Ammon's horn (tissue), 1 donor: Measurements from ENCODE around the gene DCC.

Experiments
- DNase-seq: peaks from one replicate; pipeline ENCODE4 v3.0.0-alpha.2; 2016; ENCODE audit warnings: low spot score

The DCC gene

DNA sequence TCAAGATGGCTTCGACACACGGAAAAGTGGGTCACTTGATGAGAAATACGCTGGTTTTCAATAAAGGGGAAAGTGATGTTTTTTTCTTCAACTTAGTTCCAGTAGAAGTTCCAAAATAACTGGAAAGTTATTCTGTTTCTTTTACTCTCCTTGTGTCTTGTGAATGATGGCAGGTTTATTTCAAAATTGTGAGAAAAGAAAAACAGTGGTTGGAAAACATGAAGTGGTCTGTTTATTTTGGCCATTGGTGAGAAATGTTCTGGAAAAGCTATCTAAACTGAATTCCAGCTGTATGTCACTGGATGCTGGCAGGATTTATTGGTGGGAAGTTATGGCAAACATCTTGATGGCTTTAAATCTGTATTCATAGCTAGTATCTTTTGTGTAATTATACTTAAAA lies 484.1 kb downstream of the DCC start:
- DNase-seq, result no peak

DNA sequence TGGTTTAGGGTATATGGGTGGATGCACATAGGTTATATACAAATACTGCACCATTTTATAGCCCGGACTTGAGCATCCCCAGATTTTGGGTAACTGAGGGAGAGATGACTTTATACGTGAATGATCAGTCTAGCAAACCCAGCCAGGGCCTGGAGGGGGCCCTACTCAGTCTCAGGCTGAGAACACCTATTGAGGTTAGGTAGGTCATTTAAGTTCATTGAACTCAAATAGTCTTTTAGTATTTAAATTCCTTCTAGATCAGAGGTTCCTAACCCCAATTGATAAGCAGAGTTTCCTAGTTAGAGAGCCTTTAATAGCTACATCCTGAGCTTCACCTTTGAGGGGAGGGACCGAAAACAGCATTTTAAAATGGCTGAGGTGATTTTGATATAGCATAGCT lies 487.0 kb downstream of the DCC start:
- no peak for DNase-seq

DNA sequence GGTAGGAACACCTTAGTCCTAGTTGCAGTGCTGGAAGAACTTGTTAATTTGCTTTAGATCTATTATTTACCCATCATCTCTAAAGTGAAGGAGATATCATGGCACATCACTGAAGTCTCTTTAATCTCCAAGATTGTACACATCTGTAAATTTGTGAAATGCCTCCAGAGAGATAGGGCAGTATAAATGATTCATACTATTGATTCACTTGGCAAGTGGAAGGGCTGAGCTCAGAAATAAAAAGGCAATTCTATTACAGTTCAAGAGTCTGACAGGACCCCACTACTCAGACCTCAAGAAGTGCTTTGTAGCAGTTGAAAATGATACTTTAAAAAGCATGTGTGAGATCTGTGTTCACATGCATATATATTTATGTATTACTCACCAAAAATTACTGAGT lies 489.3 kb downstream of the DCC start:
- DNase-seq, result no peak

DNA sequence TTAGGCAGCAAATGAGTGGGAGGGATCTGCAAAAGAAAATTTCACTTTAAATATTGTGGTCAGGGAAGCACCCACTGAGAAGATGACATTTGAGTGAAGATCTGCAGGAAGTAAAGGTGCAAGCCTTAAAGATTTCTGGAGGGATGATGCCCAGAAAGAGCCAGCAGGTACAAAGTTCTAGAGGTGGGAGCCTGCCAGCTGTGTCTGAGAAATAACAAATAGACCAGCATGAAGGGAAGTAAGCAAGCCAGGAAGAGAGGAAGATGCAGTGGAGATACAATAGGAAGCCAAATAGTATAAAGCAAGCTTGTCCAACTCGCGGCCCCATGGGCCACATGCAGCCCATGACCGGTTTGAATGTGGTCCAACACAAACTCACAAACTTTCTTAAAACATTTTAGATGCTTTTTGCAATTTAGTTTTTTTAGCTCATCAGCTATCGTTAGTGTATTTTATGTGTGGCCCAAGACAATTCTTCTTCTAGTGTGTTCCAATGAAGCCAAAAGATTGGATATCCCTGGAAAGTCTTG lies 489.9 kb downstream of the DCC start:
- no peak for DNase-seq

DNA sequence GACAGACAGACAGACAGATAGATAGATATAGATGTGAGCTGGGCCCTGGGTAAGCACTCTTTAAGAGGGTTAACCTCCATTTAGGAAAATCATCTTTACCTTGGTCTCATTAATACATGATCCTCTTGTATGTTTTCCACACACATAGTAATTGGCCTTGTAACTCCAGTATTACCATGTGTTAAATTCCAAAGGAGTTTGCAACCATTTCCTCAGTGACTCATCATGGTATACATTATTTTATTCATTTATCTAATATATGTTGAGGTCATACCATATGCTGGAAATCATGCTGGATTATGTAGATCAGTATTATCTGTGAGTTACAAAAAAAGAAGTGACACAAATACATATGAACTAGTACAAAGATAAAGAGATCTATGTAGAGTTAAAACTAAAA lies 504.3 kb downstream of the DCC start:
- no peak for DNase-seq

DNA sequence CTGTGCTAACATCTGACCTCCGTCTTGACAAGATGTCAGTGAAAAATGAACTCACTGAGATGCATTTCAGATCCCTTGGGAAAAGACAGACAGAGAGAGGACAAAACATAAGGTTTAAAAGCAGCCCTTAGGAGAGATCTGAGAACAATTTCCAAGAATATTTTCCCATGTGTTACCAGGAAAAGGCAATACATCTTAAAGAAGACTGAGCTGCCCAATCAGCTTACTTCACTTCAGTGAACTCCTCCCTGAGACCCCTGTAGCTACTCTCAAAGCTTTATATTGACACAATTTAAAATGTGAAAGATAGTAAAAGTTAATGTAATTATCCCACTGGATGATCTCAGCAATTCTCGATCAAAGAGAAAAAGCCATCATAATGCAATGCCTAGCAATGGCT lies 505.0 kb downstream of the DCC start:
- no peak for DNase-seq

DNA sequence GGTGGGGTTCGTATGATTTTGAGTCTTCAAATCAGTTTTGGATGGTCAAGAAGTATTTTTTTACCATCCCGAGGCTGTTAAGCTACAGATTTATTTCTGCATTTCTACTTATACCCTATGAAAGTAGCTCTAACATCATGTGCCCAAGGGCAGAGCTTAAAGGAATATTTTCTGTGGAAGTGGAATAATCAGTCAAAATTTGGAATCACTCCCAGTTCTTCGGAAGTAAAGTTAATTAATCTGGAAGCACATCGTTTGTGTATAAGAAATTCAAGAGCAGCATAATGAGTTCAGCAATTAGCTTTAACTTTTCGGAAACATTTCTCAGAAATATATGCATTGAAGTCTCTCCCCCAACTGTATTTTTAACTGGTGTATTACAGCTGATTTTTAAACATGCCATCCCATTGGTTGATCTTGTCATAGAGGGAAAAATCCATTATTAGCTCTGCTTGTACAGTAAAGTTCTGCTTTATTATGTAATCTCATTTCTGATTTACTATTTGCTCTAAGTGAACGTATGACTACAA lies 510.1 kb downstream of the DCC start:
- no peak for DNase-seq

DNA sequence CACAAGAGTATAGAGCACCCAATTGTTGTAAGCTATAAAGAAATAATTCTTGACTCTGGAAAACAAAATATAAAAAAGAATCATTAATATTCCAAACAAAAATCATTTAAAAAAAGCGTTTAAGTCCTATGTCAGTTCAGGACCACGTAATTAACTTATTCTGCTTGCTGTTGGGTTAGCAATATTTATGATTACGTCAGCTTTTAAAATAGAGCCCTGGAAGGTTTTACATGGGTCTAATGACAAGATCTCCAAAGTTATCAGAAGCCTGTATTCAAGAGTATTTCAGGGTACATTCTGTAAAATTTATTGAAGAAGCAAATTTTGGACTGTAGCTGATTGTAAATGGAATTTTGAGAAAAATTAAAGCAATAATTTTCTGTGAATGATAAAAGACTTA lies 521.6 kb downstream of the DCC start:
- DNase-seq, result no peak

DNA sequence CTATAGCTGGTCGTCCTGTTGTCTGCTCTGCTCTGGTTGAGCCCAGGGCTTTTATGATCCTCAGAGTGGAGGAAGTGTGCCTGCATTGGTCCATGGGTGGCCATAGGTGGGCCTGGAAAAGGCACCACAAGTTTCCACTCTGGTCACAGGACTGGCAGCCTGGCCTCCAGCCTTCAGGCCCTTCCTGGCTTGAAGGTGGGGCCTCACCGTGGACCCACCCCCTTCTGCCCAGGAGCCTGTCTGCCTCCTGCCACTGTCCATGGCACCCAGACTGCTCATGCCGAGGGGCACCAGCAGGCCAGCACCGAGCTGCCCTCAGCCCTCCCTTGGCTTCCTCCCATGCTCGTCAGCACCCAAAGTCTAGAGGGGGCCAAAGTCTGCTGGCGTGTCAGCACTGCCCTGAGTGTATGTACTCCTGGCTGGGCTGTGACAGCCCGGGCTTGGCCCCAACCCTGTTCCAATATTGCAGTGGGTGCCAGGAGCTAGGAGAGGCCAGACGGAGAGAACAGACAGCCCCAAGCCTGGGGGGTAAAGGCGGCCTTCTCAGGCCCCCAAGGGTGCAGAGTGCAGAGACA lies 529.4 kb downstream of the DCC start:
- no peak for DNase-seq

DNA sequence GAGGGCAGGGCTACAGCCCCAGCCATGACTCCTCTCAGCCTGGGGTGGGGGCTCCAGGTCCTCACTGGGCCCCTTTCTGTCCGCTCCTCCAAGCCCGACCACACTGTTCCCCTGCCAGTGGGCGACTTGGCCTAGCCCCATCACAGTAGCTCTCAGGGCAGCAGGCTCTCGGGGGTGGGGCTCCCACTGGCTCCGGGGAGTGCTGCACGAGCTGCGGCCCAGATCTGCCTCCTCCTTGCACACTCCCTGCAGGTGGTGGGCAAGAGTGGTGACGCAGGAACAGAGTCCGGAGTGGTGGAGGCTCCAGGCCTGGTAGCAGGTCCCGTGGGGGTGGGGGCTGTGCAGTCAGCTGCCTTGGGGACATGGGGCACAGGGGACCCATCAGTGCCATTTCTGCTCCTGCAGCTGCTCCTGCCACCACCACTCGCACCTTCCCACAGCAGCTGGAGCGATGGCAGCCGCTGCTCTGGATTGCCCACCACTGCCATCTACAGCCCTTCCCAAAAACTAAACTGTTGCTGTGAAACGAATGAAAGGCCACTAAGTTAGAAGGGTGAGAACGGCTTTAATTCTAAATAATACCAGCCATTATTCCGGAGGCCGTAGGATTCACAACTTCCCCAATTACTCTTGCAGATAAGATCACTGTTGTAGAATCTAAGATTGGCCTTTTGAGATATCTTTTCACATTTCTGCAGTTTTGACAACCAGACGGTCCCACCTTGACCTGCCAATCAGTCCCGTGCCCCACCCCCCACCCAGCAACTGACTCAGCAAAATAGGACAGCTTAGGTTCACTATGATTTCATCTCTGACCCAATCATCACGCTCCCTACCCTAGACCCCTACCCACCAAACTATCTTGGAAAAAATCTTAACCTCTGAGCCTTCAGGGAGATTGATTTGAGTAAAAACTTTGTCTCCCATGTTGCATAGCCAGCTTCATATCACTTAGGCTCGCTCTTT lies 530.2 kb downstream of the DCC start:
- no peak for DNase-seq

DNA sequence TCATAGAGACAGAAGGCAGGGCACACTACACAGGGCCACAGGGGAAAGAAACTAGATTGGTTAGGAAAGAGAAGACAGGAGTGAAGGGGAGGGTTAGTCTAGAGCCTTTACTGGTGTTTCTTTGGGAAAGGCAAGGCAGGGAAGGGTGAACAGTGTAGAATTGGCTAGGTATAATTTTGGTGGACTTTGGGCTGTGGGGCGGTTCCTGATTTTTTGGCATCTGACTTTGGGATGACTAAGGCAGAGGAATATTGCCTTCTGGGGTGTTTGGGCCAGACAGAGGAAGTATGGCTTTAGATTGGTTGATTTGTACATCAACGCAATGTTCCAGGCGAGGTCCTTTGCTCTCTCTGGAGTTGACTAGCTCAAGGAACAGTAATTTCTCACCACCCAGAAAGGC lies 534.8 kb downstream of the DCC start:
- no peak for DNase-seq

DNA sequence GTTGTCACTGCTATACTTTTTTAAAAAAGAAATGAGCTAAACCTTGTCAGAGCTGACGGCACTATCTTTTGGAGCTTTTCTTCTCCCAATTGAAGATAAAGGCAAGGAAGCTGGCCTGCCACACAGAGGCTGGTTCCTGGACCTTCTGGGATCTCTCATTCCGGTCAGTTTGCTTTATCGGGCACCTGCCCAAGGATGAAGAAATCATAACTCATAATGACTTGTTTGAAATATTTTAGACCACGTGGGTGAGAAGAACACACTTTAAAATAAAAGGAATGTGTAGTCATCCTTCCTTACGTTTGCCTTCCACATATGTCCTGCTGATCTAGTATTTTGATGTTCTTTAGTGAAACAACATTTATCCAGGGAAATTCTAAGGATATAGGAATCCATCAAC lies 535.7 kb downstream of the DCC start:
- no peak for DNase-seq

DNA sequence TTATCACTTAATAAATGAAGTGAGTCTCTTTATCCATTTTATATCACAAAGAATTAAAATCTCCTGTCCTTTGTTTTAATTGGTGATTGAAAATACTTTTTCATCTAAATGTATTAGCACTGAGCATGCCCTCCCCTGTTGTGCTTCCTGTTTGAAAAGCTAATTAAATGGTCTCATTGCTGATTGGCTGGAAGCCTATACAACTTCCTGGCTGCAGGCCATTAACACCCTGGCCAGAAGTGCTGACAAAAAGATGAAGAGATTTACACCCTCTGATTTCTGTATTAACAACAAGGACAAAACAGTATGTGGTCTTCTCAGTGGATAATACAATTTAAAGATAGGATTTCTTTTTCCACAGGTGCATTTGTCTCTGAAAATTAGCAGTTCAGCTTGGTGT lies 548.0 kb downstream of the DCC start:
- DNase-seq, result no peak

DNA sequence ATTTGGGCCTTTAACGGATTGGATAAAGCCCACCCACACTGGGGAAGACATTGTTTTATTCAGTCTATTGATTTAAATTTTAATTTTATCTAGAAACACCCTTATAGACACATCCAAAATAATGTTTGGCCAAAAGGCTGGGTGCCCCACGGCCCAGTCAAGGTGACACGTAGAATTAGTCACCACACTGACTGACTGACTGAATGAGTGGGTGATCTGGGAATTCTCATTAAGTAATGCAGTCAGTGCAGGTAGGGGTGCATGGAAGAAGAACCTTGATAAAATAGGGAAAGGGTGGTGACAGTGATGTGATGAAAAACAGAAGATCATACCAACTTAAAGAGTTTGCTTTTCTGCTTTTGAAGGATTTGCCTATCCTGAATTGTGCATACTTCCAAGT lies 554.8 kb downstream of the DCC start:
- no peak for DNase-seq

DNA sequence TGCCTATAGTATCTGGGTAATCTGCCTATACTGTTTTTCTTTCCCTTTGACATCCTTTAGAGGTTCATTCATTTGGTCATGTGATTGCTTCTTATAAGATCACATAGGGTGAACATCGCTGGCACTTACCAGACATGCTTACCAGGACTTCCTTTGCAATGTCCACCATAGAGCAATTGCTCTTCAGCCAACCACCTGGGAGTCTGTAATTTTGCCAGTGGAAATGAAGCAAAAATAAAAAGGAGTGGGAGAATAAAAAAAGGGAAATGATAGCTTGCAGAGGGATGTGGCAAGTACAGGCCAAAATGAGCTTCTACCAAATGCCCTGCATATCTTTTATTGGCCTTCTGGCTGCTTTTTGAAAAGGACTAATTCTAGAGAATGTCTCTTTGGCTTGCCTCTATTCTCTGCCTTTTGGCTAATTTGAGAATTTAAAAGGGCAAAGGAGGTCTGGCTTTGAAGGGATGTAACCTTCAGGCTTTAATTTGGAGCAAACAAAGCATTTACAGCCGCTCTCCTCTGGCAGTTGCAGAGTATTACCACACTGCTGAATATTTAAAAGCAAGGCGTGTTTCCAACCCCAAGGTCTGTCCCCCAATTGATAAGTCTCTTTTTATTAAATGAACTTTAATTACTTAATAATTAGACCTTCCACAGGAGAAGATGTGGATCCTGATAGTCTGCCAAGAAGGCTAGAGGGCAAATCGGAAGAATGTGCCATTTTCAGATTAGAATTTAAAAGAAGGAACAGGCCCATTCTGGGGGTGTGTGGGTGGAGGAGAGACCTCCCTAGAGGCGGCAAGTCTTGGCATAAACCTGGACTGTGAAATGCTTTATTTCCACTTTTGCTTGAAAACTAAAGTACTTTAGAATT lies 557.9 kb downstream of the DCC start:
- no peak for DNase-seq

DNA sequence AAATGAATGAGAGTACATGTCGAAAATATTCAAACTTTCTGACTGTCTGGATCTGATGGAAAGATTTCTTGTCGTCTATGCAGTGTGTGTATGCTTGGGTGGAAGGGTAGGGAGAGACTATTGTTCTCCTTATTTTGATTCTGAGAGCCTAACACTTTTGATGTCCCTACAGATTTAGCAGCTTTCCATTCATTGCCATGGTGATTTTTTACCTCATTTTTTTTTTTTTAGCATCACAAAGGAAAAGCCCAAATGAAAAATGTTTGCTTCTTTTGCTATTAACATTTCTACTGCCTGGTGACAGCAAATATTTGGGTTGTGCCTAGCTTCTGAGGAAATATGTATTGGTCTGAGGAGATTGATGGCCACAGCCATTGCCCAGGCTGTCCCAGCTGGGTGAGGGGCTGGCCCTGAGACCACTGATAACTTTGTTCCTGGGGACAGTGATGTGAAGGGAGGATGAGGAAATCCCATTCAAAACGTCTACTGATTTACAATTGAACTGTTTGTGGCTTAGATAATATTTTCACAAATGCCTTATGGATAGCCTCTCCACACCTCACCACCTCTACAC lies 558.6 kb downstream of the DCC start:
- no peak for DNase-seq

DNA sequence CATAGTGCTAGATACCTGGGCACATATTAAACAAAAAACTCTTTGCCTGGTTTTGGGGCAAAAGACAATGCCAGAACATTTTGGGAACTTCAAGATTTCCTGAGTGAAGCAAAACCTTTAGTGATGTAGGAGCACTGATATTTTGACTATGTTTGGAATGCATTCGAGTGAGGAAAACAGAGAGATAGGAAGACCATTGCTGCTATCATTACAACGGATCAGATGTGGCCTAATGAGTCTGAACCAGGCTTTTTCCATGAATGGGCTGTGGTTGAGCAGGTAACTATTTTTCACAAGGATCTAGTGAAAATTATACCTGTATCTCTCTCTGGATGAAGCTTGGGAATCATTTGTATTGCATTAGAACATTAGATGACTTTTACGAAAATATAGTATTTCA lies 562.2 kb downstream of the DCC start:
- no peak for DNase-seq

DNA sequence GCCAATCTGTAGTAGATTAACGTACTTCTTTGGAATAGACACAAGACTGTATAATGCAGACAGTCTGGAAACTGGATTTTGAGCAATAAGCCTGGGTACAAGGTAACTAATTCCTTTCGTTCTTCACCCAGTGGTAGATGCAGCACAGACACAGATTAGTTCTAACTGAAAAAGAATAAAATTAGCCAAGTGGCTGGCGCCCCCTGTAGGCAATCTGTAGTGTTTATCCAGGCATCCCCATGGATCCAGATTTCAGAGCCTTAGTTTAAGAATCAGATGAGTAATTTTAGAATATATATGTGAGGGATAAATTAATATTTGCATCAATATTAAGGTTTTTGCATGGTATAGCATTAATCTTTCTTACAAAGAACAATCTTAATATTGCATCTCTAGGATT lies 563.9 kb downstream of the DCC start:
- peak; percentile 44 for DNase-seq

DNA sequence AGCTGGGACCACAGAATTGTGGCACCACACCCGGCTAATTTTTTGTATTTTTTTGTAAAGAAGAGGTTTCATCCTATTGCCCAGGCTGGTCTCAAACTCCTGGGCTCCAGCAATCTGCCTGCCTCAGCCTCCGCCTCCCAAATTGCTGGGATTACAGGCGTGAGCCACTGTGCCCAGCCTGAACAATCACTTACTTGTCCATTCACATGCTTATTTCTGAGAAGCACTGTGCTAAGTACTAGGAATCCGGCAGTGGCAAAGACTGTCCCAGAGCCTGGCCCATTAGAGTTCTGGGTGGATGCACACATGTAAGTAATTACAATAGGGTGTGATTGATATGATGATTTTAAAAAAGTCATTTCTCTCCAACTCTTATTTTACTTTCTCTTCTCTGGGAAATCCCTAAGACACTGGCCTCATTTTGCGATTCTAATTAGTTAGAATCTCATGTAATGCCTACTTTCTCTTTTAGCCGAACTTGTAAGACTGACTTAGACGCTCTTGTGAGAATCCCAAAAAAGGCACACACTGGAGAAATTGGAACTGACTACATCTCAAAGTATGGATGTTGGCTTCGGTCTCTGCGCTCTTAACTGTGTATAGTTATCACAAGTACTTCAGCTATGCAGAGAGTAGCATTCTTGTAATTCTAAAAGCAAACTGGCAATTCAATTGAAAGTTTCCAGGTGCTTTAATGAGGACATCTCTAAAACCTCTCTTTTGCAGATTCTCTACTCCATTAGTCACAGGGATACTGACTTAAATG lies 567.7 kb downstream of the DCC start:
- peak; percentile 63 for DNase-seq

DNA sequence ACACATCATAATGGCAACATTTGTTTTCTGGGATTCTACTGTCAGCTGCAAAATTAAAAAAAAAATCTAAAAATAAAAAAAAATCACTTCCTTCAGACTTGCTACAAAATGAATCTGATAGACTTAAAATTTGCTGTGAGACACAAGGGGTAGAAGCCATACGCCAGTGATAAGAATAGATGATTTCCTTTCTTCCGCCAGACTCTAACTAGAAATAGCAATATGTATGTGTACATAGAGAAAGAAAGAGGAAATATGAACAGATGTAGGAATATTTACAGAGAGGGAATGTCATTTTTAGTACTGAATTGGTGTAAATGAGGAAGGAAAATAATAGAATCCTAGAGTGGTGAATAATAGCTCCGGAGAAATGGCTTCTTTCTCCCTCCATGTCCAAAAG lies 574.2 kb downstream of the DCC start:
- DNase-seq, result no peak

DNA sequence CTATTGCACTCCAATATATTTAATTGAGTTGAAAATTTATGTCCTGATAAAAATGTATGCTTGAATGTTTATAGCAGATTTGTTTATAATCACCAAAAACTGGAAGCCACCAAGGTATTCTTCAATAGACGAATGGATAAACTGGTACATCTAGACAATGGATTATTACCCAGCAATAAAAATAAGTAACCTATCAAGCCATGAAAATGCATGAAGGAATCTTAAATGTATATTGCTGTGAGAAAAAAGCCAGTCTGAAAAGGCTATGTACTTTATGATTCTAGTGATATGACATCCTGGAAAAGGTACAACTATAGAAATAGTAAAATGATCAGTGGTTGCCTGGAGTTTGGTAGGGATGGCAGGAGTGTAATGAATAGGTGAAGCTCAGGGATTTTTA lies 580.7 kb downstream of the DCC start:
- no peak for DNase-seq
